HT1080 (cell line): ENCODE data around the gene VIPR2. TPM values are rescaled to one million over a fixed set of nuclear protein-coding genes. Genes with fewer than 3 reads are reported as not detected.
"Not testable (repeated sequence)": the region's sequence is repeated elsewhere in the genome, so short reads cannot be mapped to it uniquely, and the experiment has no call there.

ENCODE experiments used
- DNase-seq: peaks from one replicate; pipeline ENCODE4 v3.0.0-alpha.2; 2015; ENCODE audit warnings: low read depth
- total RNA-seq: library from RNA; depleted of rRNA; stranded (reverse); fragments of >200 nt; shearing (Covaris generic); gene quantifications from 2 replicates; pipeline ENCODE4 v1.2.3, GENCODE V29; 2014

VIPR2 gene
- total RNA-seq, 1 experiment from 2014 or later: not detected

DNA sequence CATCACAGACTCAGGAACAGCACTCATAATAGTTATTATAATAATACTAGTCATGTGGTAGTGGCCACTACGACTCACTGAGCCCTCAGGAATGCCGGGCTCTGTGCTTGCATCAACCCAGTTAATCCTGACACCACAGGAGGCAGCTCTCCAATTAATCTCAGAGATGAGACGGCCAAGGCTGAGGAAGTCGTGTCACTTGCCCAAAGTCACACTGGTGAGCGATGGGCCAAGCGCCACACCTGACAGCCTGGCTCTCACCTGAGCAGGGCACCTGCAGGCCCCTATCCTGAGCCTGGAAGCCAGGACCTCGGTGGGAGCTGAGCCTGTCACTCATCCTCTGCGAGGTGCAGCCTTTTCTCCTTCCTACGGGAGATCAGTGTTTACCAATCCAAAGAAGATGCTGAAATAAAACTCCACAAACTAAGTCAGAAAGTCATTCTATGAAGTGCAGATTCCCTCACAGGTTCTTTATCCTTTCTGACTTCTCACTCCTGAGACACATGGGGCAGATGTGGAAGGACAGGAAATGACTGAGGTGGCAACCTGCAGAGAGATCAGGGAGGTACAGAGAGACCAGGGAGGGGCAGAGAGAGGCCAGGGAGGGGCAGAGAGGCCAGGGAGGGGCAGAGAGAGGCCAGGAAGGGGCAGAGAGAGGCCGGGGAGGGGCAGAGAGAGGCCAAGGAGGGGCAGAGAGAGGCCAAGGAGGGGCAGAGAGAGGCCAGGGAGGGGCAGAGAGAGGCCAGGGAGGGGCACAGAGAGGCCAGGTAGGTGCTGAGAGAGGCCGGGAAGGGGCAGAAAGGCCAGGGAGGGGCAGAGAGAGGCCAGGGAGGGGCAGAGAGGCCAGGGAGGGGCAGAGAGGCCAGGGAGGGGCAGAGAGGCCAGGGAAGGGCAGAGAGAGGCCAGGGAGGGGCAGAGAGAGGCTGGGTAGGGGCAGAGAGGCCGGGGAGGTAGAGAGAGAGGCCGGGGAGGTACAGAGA lies 38.5 kb downstream of the VIPR2 start:
- DNase-seq: no peak

DNA sequence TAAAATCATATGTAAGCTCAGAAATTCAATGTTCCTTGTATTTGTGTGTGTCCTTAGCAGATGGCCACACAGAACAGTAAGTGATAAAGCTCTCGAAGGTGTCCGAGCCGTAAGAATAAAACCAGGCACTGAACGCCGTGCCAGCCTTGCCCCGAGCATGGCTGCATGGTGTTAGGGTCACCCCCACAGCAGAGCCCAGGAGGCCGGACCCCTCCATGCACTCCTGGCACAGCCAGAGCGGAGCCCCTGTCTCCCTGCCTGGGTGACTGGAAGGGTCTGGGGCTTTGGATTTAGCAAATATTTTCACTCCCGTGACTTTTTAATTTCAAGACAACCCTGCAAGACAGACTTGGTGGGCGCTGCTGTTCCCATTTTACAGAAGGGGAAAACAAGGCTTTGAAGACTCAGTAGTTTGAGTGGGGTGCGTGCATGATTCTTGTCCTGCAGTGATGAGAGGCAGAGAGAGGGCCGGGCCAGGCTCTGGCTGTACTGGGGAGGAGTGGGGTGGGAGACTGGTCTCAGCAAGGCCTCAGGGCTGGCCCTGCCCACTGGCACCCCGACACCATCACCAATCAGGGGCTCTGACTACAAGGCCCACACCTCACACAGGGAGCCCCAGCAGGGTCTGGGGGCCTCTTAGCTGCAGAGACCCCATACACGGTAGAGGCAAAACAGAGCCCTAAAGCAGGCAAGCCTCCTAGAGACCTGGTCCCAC lies 39.4 kb downstream of the VIPR2 start:
- no peak for DNase-seq

DNA sequence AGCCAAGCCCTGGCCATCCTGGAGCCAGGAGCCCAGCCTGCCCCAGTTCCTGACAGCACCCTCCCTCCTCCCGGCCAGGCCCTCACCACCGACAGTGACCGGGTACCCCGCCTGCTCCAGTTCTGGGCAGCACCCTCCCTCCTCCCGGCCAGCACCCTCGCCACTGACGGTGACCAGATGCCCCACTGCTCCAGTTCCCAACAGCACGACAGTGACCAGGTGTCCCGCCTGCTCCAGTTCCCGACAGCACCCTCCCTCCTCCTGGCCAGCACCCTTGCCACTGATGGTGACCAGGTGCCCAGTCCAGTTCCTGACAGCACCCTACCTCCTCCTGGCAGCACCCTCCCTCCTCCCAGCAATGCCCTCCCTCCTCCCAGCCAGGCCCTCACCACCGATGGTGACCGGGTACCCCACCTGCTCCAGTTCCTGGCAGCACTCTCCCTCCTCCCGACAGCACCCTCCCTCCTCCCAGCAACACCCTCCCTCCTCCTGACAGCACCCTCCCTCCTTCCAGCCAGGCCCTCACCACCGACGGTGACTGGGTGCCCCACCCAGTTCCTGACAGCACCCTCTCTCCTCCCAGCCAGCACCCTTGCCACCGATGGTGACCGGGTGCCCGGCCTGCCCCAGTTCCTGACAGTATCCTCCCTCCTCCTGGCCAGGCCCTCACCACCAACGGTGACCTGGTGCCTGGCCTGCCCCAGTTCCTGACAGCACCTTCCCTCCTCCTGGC lies 40.3 kb downstream of the VIPR2 start:
- no peak for DNase-seq

DNA sequence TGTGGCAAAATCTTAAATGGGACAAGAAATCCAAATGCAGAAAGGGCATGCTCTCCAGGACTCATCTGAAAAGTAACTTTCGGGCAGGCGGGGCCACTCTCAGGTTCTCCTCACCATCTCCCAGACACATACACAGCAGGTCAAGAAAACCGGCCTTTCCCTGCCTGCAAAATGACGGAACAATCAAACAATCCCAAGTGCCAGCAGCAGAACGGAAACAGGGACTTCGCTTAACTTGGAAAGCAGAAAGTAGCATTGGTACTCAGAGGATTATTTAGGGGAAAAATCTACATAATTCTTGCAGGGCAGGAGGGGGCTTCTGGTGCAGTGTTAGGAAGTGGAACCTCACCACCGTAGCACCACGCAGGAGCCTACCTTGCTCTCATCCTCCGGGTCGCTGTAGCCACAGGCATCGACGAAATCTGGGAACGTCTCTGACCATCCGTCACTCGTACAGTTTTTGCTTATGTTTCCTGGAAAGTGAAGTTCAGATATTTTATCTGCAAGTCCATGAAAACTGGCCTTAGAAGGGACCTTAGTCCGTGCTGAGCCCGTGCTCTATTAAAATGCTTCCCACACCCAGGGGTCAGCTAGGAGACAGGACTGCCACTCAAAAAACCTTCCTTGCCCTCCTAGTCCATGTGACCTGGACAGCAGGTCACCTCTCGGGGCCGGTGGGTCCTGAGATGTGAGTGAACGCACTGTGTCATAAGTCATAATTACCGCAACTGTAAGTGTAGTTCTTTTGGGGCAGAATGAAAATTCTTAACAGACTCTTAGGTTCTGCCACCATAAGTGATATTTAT lies 41.1 kb downstream of the VIPR2 start:
- DNase-seq: no peak

DNA sequence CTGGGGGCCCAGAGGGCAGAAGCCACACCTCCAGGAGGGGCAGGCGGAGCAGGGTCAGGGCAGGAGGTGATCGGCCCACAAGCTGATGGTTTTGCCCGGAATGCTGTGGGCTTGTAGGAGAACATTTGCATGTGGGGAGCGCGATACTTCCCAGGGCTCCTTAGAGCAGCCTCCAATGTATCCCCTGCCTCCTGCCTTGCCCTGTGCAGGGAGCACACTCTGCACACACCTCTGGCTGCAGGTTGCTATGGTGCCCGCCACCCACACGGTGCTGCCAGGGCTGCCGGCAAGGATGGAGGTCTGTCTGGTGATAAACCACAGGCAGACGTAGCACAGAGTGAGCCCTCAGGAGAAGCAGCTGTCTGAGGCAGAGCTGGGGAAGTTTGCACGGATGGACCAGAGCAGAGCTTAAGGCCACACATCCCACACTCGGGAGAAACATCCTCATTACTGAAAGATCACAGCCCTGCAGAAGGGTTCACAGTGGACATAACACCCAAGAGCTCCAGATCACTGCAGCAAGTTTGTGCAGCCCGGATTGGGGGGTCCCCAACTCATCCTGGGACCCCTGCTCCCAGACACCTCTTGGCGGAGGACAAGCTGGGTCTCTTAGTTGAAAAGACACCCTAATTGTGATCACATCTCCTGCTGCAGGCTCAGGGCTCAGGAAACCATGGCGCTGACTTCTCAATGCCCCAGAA lies 41.8 kb downstream of the VIPR2 start:
- no peak for DNase-seq

DNA sequence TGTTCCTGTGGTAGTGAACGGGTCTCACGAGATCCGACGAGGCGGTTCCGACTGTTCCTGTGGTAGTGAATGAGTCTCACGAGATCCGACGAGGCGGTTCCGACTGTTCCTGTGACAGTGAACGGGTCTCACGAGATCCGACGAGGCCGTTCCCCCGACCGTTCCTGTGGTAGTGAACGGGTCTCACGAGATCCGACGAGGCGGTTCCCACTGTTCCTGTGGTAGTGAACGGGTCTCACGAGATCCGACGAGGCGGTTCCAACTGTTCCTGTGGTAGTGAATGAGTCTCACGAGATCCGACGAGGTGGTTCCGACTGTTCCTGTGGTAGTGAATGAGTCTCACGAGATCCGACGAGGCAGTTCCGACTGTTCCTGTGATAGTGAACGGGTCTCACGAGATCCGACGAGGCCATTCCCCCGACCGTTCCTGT lies 43.0 kb downstream of the VIPR2 start:
- DNase-seq: not testable (repeated sequence)

DNA sequence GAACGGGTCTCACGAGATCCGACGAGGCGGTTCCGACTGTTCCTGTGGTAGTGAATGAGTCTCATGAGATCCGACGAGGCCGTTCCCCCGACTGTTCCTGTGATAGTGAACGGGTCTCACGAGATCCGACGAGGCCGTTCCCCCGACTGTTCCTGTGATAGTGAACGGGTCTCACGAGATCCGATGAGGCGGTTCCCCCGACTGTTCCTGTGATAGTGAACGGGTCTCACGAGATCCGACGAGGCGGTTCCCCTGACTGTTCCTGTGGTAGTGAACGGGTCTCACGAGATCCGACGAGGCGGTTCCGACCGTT lies 43.6 kb downstream of the VIPR2 start:
- not testable (repeated sequence) for DNase-seq

DNA sequence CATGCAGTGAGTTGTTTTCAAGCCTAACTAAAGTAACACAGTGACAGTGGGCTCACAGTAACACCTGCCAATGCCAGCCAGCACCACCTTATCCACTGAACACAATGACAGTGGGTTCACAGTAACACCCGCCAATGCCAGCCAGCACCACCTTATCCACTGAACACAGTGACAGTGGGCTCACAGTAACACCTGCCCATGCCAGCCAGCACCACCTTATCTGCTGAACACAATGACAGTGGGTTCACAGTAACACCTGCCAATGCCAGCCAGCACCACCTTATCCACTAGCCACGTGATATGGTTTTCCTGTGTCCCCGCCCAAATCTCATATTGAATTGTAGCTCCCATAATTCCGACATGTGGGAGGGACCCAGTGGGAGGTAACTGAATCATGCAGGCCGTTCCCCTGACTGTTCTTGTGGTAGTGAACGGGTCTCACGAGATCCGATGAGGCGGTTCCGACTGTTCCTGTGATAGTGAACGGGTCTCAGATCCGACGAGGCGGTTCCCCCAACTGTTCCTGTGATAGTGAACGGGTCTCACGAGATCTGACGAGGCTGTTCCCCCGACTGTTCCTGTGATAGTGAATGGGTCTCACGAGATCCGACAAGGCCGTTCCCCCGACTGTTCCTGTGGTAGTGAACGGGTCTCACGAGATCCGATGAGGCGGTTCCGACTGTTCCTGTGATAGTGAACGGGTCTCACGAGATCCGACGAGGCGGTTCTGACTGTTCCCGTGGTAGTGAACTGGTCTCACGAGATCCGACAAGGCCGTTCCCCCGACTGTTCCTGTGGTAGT lies 44.2 kb downstream of the VIPR2 start:
- not testable (repeated sequence) for DNase-seq

DNA sequence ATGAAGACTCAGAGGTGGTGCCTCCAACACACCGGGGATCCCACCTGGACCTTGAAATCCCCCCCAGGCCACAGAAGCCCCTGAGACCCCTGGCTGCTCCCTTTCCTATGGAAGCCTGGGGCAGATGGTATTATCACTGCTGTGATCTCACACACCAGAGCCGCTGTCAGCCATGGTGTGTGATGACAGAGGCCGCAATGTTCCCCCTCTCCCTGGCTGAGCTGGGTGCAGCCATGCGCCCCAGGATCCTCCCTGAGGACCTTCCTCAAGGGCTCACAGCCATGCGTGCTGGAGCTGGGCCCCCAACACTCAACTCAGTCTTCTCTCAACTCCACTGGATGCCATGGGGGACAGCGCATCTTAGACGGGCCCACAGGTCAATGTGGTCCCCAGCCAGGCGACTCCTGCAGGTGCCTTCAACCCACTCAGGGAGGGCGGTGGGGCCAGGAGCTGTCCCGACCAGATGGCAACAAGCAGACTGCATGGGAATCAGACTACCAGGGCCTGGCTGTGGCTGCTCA lies 44.9 kb downstream of the VIPR2 start:
- DNase-seq: no peak

DNA sequence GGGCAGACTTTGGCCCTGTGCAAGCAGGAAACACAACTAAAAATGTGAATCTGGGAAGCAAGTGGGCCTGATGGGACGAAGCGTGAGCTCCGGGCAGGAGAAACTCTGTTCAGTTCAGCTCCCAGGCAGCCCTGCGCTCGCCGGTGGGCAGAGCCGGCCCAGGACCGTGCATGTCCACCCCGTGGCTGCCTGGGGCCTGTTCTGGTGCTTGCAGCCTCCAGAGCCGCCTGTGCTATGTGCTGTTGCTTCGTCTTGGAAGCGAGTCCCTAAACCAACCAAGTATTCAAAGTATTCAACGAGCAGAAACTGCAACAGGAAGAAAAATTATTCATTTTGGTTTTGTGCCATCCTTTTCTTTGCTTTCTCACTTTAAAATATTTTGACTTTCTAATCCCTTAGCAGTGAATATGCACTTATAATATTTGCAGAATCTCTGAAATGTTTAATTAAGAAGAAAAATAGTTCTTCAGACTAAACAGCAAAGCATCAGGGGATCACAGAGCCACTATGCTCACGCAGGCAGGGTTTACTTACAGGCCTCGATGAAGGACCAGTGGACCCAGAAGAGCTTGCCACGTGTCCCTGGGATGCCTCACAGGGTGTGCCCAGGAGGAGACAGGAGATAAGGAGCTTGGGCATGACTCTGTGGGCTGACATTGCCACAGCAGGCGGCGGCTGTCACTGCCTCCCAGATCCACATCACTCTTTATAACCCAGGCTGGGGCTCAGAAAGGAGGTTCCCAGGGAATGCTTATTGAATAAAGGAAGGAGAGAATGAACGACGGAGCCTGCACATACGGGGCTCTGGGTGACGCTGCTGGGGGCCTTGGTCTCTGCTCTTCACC lies 45.6 kb downstream of the VIPR2 start:
- DNase-seq: no peak

DNA sequence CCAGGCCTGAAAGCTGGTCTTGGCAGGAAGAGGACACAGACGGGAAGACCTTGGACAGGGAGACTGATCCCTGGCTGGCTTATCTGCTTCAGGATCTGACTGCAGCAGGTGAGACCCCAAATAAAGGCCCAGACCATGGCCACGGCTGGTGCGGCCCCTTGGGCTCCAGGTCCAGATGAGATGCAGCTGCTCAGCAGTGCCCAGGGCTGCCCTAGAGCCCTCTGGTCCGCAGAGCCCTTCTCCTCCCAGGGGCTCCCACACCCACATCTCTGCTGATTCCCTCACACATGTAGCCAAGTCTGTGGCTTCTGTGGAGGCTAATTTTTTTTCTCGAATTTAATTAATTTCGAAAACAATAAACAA lies 46.3 kb downstream of the VIPR2 start:
- no peak for DNase-seq

DNA sequence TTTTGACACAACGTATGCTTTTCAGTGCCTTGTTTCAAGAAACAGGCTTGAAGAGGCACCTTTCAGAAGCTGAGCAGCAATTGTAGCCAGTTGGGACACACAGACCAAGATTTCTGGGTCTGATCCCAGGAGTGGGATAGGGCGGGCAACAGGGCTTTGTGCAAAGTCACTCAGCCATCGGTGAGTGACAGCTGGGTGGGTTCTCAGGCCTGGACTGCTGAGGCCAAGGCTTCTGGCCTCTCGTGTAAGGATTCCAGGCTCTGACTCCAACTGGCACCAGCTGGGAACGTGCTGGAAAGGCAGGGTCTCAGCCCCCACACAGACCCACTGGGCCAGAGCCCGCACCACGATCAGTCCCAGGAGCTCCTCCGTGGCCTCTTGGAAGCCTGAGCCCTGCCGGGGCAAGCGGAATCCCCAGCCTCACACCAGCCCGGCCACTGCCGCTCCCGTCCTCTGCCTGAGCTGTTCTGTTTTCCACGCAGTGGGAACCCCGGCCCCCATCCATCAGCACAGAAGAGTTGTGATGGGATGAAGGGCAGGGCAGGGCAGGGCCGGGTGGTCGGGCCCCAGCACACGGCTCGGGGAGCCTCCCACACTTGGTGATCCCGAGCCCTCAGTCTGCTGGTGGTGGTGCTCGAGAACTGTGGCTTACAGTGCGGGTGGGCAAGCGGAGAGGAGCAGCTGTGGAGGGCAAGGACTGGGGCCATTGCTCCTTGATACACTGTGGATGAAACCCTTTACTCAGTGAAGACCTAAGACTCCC lies 46.8 kb downstream of the VIPR2 start:
- DNase-seq: no peak

DNA sequence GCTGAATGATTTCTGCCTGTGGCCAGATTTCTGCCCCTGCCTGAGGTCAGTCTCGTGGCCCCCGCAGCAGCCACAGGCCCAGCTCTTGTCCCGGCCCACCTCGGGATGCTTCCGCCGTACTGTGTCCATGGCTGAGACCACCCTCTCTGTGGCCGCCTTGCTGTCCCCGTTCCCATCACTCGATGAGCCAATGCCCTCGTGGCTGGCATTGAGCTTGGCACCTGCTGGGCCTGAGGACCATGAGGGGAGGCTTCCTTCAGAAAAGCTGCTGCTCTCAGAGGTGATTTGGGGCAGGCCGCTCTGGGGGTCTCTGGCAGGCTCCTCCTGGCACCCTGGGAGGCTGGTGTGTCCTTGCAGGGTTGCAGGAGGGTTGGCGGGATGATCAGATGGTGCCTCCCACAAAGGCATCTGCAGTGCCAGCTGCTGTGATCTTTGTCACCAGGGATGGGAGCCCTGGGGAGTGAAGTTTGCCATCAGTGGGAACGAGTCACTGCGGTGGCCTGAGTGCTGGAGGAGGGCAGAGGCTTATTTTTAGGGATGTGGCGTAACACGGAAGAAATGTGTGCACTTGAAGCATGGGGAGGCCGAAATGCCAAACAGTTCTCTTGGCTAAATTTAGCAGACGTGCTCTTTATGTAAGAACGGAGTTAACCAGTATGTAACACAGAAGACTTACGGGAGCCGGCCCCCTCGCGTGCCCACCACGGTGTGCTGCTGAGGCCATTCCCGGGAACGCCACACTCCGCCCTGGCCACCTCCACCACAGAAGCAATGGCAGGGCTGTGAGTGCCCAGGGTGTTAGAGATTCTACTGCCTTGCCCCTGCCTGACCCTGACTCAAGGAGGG lies 47.7 kb downstream of the VIPR2 start:
- no peak for DNase-seq

DNA sequence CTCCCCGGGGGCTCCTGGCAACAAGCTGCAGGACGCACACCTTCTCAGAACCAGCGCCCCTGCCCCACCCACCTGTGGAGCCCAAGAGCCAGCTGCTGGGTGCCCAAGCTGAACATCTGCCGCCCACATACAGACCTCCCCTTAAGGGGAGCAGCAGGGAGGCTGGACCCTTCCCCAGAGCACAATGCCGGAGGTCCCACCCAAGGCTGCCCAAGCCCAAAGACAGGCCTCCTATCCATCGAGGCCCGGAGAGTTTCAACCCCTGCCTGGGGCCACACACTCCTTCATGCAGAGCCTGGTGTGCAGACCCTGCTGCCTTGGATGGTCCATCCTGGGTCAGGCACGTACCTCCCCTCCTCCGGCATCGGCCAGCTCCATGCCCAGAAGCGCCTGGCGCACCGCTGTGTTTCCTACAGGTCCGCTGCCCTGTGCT lies 48.7 kb downstream of the VIPR2 start:
- no peak for DNase-seq

DNA sequence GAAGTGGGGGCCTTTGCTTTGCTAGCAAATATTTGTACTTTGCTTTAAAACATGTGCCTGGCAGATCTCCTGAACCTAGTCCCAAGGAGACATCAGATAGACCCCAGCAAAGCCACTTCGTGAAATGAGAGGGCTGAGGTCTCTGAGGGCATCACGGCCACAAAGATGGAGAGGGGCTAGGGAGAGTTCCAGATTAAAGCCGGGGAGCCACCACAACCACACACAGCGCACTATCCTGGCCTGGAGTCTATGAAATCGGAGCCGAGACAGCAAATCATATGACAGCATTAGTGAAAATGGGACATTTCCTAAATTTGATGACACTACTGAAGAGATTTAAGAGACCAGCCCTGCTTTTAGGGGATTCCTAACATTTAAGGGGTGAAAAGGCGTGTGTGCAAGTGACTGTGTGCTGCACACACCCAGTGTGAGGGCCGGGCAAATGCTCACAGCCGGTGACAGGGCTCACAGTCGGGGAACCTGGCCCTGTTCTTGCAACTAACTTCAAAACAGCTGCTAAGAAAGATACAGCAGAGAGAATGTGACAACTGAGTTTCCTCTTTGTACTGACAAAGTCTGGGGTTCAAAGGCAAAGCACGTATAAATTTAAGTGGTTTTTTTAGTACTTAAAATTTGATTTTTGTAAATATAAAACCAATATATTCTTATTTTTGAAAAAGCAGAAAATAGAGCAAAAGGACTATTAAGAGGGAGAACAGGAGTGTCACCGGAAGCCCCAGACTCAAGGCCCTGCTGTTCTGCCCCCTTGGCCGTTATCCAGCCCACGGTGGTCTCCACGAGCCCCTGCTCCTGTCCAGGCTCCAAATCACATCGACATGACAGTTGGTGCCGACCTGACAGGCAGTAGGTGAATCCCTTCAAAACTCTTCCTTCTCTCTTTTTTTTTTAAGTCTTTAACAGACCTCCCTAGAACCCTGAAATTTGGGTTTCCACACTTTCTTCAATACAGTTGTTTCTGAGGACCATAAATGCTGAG lies 49.5 kb downstream of the VIPR2 start:
- DNase-seq: no peak
